Hippocampal formation (tissue), 2 donors: ENCODE results near the gene RGS10.
"Not testable (repeated sequence)": the region's sequence is repeated elsewhere in the genome, so short reads cannot be mapped to it uniquely, and the experiment has no call there.

Experiments
- DNase-seq, 2 donors: peaks; one replicate each; lab custom pipeline; 2025; lab: John Stamatoyannopoulos, UW

The RGS10 gene, protein sequence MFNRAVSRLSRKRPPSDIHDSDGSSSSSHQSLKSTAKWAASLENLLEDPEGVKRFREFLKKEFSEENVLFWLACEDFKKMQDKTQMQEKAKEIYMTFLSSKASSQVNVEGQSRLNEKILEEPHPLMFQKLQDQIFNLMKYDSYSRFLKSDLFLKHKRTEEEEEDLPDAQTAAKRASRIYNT

GRCh38 chr10:119542357-119542987, at the start of gene RGS10:
Gene RGS10, minus strand, starts transcription at chr10:119542719. Its CDS starts 81 bp downstream, at chr10:119542638.
- DNase-seq: peak in 1 of 2 donors; percentile 31

GRCh38 chr10:119588071-119588470, 45.6 kb upstream of the RGS10 start:
- DNase-seq: no peak

DNA sequence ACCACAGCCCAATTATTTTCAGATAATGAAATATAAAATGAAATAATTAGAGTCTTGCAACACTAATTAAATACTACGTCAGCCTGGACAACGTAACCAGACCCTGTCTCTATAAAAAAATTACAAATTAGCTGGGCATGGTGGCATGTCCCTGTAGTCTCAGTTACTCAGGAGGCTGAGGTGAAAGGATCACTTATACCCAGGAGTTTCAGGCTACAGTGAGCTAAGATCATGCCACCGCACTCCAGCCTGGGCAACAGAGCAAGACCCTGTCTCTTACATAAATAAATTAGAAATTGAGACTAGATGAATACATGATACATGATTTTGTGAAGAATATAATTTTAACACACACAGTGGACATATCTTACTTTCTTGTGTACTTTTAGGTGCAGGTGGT, 35.8 kb upstream of the RGS10 start:
- DNase-seq: no peak

GRCh38 chr10:119575991-119576390, 33.5 kb upstream of the RGS10 start:
- DNase-seq: no peak

- DNase-seq: no peak
Observed at GRCh38 chr10:119575506-119575905, 33.0 kb upstream of the RGS10 start.

- DNase-seq: no peak
Observed at GRCh38 chr10:119567978-119568377, 25.5 kb upstream of the RGS10 start.

DNA sequence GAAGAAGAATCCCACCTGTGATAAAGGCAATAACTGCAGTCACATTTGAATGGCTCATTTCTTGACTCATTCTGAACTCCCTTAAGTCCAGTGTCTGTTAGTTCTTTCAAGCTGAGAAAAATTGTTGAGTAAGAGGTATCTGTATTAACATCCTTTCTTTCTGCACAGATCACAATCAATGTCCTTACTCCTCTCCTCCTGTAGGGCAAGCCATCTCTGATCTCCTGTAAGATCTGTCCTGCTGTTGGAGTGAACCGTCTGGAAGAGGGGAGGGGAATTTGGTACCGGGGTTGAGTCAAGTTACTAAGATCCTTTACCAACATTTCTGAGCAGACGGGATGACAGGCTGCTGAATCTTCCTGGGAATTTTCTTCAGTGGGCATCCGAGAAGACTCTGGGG, 19.6 kb upstream of the RGS10 start:
- no peak for DNase-seq

GRCh38 chr10:119559511-119559910, 17.0 kb upstream of the RGS10 start:
- DNase-seq: not testable (repeated sequence)

DNA sequence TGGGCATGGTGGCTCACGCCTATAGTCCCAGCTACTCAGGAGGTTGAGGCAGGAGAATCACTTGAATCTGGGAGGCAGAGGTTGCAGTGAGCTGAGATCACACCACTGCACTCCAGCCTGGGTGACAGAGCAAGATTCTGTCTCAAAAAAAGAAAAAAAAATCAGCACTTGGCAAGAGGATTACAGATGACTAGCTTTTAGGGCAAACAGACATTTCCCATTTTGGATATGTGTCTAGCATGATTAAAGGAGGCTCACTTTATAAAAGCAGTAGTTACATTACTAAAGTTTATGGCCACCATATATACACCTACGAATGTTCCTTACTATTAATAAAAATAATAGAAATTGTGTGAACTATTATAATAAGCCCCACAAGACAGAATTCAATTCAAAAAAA, 13.6 kb upstream of the RGS10 start:
- not testable (repeated sequence) for DNase-seq

- DNase-seq: no peak
Observed at GRCh38 chr10:119555178-119555784, 12.8 kb upstream of the RGS10 start.

GRCh38 chr10:119550827-119551226, 8.3 kb upstream of the RGS10 start:
- DNase-seq: no peak

GRCh38 chr10:119549247-119549999, 6.9 kb upstream of the RGS10 start:
- no peak for DNase-seq

- DNase-seq: no peak
Observed at GRCh38 chr10:119546009-119546408, 3.5 kb upstream of the RGS10 start.

DNA sequence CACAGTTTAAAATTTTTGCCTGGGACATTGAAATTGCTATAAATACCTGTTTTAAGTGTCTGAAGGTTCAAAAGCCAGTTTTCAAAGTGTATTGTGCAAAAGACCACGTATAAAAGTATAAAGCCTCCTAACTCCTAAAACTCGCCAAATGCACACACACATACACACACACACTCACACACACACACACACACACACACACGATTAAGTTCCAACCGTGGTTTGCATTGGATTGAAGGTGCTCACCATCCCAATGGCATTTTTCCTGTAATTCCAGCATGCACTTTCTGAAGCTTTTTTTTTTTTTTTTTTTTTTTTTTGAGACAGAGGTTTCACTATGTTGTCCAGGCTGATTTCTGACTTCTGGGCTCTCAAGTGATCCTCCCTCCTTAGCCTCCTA, 2.8 kb upstream of the RGS10 start:
- DNase-seq: no peak

GRCh38 chr10:119543814-119544642, 1.5 kb upstream of the RGS10 start:
- no peak for DNase-seq

DNA sequence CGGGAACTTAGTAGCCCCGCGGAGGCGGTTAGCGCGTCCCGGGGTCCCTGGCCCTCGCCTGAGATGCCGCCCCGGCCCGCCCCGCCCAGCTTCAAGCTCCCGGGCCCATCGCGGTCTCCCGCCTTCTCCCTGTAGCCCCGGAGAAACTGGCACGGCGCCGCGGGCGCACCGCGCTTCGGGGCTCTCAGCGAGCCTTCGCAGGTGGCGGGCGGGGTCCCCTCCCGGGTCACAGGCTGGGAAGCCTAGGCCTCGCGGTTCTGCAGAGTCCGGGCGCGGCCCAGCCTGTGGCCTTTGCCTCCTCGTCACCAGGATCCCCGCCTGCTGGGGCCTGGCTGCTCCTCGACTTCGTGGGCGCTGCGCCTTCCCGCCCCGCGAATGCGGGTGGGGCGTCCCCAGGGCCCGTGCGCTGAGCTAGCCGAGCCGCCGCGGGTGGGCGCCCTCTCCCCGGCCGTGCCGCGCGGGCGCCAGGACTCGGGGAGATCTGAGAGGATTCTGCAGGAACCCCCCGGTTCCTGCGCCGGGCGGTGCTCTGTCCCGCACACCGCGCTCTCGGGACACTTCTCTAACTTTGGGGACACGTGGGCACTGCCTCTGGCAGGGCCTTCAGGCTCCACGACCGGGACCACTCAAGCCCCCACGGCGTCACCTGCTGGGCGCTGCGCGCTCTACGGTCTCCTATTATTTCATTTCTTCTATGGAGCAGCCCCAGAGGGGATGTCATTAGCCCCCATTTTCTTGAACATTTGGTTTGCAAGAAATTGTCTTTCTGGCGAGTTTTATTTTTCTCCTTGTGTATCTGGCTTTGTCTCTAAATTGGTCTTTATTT, 682 bp upstream of the RGS10 start:
- peak in 1 of 2 donors; percentile 12 for DNase-seq

DNA sequence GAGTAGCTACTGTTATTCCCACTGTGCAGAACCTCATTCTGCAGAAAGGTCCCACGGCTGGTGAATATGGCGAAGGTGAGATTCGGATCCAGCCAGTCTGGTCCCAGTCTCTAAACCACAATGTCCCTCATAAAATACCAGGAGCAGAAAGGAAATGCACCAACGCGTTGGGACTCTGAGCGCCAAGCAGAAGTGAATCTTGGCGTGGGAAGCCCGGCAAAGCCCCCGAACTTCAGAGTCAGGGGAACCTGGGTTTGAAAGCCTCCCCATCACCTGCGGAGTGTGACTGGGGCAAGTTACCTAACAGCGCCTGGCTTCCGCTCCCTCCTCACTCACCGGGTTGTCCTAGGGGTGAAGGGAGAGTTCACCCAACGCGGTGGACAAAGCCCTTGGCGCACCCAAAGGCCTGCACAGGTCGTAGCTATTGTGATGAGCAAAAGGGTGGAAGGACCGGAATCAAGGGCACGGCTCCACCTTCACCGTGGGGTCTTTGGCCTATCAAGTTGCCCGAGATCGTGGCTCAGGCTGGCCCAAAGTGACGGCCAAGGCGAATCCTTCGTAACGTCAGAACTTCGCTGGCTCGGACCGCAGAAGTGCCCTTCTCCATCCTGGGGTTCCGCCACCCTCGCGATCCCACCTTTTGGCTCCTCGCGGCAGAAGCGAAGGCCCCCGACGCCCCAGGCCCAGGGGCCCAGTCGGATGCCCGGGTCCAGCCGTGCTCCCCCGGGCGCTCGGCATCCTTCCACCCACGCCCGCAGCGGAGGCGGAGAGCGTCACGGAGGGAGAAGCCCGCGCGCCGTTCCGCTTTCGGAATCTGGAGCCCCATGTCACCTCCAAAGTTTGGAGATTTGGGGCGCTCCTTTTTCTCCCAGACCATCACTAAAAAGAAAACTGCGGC, 811 bp downstream of the RGS10 start:
- DNase-seq: no peak

DNA sequence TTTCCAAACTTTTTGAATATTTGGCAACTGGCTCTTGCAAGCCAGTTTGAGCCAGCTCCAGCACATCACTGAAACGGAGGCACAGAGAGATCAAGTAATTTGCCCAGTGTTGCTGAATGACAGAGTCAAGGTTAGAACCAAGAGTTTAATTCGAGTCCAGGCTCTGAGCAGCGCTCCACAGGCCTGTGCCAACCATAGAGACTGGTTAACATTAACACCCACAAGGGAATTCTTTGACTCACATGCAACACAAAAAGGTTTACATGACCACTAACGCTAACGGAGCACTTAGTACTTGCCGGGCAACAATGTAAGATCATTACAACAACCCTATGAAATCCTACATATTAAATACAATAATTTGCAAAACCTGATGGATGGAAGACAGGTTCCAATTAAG, 1.5 kb downstream of the RGS10 start:
- no peak for DNase-seq

GRCh38 chr10:119540038-119540437, 2.5 kb downstream of the RGS10 start:
- no peak for DNase-seq

DNA sequence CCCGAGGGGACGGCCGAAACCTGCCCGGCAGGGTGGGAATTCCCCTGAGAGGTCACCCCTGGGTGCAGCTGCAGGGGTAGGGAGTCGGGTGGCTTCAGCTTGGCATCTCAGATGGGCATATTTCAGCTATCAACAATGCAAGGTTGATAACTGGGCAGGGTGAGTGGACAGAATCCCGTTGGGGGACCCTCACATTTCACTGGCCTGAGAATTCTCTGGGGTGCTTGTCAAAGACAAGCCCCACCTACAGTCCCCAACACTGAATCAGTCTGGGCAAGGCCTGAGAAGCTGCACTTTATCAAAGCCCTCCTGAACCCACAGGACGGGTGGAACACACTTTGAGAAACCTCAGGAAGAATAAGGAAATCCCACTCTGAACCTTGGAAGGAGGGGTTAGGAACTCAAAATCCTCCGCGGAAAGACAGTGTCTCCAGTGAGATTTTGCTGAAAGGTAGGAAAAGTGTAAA, 3.1 kb downstream of the RGS10 start:
- DNase-seq: no peak
